H1 (cell line): ENCODE measurements around the gene OR9A2. TPM values are rescaled to one million over a fixed set of nuclear protein-coding genes. Genes with fewer than 3 reads are reported as not detected.

ENCODE experiments used
- PHF8 ChIP-seq: fragments of 200-600 bp; sonication (generic); conservative IDR thresholded peaks from 2 replicates; pipeline ENCODE4 v1.7.1; 2012; ENCODE audit warnings: low read depth, mild to moderate bottlenecking, inconsistent platforms, low read length, moderate library complexity
- polyA plus RNA-seq, 7 experiments: library from polyadenylated mRNA; depleted of rRNA in 3 of 7; stranded (reverse) in 5 of 7; unstranded in 2 of 7; fragments of >200 nt in 5 of 7; fragments of 200-250 nt in 2 of 7; gene quantifications; 1 replicate in 5 of 7; 2 replicates in 1 of 7; 4 replicates in 1 of 7; pipeline versions ENCODE4 v1.2.1 to v1.2.3, GENCODE V29; 2011 to 2013; ENCODE audit warnings: missing spikeins in 2 of 7, mixed read lengths in 2 of 7
- total RNA-seq: library from RNA; stranded (reverse); fragmentation: NEBNext Ultra II Directional; extraction: Animal tissue kit (Norgen Biotek cat#: 25700); gene quantifications from 2 replicates; pipeline ENCODE4 v1.2.1, GENCODE V29; 2021

The OR9A2 gene
- total and polyA plus RNA-seq, 2 of the 8 experiments (the other 6 are each of a cell fraction or from before 2014, with no cell fraction given), result not detected

DNA sequence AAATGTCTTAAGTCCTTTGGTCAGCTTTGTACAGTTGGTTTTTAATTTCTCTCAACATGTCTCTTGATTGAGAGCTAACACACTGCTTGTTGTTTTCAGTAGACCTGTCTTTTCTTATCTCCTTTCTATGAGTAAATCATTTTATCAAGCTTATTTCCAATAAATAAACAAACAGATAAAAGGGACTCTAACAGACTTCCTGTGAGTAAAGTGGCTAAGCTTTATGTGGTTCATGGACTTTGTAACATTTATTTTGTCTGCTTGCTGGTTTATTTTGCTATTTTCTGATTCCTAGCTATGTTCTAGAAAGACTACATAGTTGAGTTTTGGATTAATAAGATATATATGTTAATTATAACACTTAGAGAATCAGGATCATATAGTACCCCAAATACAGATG is 27.1 kb downstream of the OR9A2 start (continued):
- no peak for TF ChIP-seq PHF8
- TF ChIP-seq, all 59 proteins: peak for 0
